COR-L47 (cell line): ENCODE data around the gene FAM174C.
A peak's percentile ranks its signal among the peaks of the same experiment; 100 is the strongest.
"Not testable (repeated sequence)": the region's sequence is repeated elsewhere in the genome, so short reads cannot be mapped to it uniquely, and the experiment has no call there.

Source experiments
- DNase-seq: peaks from one replicate; lab custom pipeline; 2025; lab: John Stamatoyannopoulos, UW

Gene FAM174C

DNA sequence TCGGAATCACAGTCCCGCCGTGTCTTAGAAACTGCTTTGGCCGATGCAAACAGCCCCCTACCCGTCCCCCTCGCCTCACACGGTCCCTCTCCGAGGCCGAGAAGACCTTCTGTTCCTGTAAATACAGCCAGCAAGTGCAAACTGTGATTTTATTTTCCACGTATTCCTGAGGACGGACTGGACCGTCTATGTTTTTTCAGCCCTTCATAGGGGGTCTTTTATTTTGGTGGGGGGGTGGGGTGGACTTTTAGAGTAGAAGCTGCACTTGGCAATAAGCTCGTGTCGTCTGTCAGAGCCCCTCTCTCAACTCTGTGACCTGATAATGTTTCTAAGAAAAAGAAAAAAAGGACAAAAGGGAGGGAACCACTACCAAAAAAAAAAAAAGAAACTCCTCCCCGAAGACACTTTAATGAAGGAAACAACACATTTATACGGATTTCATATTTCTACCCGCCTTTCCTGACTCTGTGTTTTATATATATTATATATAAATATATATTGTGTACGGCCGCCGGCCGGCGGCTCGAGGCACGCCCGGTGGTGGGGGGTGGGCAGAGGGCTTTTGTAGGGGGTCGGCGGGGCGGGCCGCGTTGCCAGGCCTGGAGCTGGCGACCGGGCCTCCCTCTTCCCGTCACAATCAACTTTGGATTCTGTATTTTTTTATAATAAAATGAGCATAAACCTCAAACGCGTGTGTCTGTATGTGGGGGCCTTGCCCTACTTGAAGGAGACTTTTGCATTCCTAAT lies 25.6 kb downstream of the FAM174C start:
- DNase-seq, result no peak

DNA sequence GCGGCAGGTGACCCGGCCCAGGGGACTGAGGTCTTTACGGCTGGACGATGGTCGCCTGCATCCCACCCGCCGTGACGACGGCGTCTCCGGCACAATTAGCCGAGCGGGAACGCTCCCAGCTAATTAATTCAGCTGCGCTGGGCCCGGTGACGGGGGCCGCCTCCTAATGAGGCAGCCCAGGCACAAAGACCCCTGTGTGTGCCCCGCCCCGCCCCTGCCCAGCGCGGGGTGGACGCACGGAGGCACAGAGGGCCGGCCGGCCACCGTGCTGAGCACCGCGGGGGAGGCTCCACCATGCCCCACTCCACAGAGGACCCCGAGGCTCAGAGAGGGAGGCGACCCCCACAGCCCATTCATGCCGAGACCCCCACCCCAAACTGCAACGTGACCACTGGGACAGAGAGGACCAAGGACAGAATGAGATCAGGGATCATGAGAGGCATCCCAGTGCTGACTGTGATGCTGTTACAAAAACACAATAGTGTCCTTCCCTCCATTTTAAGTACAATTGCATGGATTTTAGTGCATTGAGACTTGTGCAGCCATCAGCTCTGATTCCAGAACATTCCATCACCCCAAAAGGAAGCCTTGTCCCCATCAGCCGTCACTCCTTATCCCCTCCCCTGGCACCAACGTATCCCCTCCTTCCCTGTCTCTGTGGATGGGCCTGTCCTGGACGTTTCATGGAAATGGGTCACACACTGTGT lies 27.4 kb downstream of the FAM174C start:
- no peak for DNase-seq

DNA sequence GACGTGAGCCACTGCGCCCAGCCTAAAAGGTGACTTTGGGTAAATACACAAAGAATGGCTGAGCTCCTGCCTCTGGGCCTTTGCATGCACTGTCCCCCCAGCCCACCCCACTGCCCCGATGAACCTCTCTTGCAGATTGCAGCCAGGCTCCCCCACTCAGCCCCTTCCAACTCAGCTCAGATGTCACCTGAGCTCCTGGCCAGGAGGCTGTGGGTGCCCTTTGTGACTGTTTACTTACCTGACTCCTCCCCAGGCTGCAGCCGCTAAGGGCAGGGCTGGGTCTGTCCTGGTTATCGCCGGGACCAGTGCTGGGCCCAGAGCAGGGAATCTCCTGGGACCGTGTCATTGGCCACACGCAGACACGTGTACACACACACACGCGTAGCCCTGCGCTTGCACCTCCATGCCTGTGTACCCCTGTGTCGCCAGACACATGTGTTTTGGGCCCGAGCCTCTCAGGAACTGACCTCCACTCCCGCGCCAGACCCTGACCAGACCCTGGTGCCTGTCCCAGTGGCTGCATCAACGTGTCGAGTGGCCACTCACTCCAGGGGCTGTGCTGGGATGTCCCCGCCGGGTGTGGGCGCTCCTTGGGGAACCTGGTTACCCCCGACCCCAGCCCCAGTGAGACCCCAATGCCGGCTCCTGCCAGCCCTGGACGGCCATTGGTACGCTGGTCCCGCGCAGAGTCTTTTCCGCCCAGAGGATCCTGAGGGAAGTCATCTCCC lies 29.0 kb downstream of the FAM174C start:
- DNase-seq, result no peak

DNA sequence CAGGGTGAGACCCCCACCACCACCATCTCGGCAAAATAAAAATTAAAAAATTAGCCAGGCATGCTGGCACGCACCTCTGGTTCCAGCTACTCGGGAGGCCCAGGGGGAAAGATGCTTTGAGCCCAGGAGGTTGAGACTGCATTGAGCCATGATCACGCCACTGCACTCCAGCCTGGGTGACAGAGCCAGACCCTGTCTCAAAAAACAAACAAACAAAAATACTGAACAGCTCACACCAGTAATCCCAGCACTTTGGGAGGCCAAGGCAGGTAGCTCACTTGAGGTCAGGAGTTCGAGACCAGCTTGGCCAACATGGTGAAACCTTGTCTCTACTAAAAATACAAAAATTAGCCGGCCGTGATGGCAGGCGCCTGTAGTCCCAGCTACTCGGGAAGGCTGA lies 30.0 kb downstream of the FAM174C start:
- not testable (repeated sequence) for DNase-seq

DNA sequence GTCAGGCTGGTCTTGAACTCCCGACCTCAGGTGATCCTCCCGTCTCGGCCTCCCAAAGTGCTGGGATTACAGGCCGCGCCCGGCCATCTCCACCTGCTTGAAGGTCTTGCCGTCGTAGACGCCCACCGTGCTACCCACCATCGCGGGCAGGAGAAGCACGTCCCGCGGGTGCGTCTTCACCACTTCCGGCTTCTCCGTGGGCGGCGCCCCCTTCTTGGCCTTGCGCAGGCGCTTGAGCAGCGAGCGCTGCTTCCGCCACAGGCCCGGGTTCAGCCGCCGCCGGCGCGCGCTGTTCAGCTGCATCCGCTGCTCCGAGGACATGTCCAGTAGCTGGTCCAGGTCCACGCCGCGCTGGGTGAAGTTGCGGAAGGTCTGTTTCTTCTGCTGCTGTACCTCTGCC lies 32.0 kb downstream of the FAM174C start:
- DNase-seq, result no peak

DNA sequence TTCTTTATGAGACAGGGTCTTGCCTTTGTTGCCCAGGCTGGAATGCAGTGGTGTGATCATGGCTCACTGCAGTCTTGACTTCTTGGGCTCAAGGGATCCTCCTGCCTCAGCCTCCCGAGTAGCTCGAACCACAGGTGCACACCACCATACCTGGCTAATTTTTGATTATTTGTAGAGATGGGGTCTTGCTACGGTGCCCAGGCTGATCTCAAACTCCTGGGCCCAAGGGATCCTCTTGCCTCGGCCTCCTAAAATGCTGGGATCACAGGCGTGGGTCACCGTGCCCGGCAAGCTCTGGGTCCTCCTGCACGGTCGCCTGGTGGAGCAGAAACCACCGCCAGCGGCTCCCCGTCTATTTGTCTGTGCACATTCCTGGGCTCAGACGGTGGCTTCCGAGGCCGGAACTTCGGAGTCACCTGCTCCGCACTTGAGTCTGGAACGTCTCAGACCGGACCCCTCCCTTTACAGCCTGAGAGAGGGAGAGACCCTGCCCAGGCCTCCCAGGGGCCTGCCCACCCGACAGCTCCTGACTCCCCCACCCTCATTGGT lies 32.5 kb downstream of the FAM174C start:
- no peak for DNase-seq

DNA sequence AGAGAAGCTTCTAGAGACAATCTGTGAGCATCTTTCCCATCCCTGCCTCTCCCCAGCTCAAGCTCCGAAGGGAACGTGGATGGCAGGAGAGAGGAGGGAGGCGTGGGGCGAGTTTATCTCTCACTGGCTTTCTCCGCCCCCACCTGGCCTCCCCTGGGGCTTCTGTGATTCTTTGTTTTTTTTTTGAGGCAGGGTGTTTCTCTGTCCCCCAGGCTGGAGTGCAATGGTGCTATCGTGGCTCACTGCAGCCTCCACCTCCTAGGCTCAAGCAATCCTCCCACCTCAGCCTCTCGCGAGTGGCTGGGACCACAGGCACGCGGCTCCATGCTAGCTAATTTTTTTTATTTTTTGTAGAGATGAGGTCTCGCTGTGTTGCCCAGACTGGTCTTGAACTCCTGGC lies 33.4 kb downstream of the FAM174C start:
- no peak for DNase-seq

DNA sequence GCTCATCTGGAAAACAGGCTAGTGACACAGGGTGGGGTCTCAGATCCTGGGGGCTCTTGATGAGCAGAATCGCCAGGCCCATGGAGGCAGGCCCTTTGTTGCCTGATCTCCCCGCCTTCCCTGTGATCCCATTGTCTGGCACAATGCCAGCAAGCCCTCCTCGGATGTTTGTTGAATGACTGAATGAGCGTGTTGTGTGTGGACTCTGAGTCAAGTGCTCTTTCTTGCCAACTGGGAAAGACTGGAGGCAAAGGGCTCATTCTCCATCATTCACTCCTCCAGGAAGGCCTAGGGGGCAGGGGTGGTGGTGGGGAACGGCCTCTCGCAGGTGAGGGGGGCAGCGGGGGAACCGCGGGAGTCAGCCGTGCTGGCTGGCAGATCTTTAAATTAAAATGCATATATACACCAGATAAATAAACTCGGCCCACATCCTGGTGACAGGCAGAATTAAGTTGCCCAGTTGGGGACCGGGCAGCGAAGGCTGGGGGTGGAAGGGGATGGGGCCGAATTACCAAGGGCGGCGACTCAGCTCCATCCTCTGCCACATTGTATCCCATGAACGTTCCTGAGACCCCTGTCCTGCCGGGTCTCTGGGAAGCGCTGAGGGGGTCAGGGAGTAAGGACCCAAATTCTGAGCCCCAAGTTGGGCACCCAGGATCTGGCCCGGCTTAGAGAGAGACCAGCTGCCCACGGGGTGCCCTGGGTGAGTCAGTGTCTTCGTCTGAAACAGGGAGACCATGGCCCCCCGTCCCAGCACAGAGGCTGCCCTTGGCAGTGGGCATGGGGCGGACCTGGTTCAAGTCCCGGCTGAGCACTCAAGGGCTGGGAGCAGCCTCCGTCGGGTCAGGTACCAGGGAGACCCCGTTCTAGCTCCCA lies 34.9 kb downstream of the FAM174C start:
- DNase-seq, result no peak

DNA sequence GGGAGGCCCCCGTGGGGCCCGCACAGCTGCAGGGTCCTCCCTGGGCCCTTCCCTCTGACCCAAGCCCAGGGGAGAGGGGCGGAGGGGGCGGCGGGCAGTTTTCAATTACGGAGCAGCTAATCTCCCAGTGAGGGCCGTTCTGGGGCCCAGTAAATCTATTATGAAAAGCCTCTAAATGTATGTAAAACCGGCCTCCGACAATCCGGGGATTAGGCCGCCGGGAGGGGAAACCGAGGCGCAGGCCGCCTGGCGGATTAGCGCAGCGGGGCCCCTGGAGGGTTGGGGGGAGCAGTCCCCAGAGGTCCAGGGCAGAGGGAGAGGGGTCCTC lies 35.5 kb downstream of the FAM174C start:
- DNase-seq, result no peak

DNA sequence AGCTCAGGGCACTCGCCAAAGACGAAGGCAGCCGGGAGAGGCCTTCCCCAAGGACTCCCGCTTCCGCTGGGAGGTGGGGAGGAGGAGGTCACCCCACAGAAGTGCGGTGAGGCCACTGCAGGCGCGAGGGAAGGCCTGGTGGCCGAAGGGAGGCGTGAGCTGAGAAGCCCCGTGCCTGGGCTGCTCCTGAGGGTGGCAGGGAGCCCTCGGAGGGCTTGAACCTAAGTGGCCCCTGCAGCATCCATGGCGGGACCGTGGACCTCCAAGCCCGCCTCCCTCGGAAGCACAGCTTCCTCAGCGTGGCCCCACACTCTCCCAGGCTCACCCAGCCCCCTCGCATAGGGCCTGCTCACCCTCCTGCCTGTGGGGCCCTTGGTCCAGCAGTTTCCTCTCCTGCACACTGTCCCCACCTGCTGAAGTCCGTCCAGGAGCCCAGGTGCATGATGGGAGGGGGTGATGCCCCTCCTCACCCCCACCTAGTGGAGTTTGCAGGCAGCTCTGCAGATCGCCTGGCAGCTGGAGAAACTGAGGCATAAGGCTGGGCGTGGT lies 36.3 kb downstream of the FAM174C start:
- no peak for DNase-seq

DNA sequence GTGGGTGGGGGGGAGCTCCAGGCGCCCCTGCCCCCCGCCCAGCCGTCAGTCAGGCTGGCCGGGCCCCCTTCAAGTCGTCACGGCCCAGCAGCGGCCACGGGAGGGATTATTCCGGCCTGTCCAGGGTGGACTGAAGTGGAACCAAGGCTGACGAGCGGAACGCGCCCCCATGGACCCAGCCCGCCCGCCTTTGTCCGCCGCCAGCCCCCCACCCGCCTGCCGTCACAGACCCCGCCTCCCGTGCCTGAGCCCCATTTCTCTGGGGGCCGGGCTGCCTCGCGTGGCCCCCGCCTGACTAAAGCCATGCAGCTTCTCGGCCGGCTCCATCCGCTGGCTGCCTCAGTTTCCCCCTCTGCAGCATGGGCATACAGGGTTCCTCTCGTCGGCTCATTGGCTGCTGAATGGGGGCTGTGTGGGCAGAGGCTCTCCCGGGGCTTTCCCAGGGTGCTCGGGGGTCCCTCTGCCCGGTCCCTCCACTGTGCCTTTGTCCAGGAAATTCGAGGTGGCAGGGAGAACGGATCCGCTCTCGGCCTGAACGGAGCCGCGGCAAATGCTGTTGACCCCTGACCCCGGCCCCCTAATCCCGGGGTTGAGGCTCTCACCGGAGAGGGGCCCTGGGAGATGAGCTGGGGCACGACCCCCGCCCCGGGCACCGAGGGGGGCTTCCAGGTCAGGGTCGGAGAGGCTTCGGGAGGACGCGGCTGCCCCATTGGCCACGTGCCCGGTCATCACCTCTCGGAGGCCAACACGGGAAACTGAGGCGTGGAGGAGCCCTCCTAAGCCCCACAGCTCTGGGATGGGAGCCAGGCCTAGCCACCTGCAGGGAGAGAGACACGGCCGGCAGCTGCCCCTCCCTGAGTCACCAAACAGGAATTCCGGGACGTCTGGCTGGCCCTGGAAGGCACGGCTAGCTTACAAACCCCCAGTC lies 37.7 kb downstream of the FAM174C start:
- DNase-seq, result no peak

DNA sequence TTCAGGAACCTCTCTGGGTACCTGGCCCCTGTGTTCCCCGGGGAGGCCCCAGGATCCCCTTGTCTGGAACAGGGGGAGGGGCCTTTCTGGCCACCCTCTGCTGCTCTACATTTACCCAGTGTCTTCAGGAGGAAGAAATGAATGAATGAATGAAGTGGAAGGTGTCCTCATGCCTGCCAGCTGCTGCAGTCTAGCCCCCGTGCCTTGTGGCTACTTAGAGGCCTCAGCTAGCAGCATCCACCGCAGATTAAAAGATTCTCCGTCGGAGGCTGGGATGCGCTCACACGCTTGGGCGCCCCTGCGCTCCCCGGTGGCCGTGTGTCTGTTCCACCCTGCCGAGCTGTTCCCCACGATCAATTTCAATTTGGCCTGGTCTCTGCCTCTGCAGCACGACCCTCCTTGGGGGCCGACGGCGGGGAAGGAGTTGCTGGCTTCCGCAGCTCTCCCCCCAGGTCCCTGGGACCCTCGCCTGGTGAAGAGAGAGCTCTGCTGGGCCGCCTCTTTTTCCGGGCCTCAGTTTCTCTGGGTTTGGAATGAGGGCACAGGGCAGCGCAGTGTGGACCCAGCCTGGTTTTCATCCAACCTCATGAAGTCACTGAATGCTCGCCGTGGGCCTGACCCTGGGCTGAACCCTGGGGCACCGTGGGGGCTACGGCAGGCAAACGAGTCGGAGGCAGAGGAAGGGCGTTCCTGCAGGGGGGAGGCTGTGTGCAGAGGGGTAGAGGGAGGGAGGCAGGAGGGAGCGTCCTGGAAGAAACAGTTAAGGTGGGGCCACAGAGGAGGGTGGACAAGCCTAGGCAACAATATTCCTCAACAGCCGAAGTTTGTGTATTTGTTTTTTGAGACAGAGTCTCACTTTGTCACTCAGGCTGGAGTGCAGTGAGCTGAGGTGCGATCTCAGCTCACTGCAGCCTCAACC lies 38.6 kb downstream of the FAM174C start:
- DNase-seq, result no peak

DNA sequence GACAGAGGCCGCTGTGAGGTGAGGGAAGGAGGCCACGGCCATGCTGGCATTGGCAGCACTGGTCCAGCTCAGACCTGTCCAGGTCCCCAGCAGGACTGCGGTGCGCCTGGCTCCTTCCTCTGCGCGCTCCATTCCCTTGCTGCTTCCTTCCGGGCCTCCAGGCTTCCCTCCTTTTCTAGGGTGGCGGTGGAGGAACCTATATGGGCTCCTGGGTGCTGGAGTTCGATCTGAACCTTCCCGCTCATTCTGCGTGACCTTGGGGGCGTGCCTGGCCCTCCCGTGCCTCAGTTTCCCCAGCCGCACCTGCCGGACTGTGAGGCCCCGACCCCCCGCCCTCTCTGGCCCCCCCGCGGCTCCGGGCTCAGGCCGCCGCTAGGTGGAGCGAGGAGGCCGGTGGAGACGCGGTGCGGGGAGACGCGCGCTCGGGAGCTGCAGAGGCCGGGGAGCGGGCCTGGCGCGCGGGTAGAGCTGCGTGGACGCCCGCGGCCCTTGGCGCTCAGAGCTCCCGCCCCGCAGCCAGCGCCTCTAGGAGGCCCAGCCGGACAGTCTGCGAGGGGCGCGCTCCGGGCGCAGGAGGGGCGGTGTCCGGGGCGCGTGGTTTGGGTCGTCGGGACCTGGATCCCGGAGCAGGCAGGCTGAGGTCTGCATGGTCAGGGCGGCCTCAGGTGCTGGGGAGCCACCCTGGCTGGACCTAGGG lies 40.3 kb downstream of the FAM174C start:
- DNase-seq, result peak; percentile 42

DNA sequence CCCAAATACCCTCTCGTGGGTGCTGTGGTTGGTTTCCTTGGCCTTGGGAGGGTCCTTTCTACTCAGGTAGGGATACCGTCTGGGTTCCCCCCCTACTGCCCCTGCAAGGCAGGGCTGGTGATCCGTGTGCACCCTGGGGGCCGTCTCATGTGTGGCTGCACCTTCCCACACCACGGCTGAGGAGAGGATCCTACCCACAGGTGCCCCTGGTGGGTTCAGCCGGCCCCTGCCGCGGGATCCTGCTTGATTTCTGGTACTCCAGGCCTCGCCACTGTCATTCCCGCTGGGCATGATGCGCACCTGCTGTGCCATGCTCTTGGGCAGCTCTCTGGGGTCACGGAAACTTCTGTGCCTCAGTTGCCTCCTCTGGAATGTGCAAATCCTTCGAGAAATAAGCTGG lies 41.1 kb downstream of the FAM174C start:
- DNase-seq, result no peak

DNA sequence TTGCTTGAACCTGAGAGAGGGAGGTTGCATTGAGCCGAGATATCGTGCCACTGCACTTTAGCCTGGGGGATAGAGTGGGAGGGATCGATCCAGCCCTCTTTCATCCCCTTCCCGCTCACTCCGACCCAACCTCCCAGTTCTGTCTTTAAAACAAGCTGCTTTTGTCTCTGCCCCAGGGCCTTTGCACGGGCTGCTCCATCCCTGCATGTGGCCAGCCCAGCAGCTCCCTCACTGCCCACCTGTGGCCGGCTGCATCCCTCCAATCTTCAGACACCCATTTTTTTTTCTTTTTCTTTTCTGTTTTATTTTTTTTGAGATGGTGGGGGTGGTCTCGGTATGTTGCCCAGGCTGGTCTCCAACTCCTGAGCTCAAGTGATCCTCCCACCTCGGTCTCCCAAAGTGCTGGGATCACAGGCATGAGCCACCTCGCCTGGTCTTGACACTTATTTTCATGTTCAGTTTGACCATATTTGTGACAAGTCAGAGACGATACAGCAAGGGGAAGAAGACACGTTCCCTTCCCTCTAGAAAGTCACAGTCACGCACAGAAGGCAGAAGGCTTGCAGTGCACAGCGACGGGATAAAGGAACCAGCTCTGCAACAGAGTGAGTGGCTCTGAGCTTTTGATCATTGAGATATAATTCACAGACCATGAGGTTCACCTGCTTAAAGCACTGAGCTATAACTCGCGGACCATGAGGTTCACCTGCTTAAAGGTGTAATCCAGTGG lies 42.1 kb downstream of the FAM174C start:
- DNase-seq, result no peak

DNA sequence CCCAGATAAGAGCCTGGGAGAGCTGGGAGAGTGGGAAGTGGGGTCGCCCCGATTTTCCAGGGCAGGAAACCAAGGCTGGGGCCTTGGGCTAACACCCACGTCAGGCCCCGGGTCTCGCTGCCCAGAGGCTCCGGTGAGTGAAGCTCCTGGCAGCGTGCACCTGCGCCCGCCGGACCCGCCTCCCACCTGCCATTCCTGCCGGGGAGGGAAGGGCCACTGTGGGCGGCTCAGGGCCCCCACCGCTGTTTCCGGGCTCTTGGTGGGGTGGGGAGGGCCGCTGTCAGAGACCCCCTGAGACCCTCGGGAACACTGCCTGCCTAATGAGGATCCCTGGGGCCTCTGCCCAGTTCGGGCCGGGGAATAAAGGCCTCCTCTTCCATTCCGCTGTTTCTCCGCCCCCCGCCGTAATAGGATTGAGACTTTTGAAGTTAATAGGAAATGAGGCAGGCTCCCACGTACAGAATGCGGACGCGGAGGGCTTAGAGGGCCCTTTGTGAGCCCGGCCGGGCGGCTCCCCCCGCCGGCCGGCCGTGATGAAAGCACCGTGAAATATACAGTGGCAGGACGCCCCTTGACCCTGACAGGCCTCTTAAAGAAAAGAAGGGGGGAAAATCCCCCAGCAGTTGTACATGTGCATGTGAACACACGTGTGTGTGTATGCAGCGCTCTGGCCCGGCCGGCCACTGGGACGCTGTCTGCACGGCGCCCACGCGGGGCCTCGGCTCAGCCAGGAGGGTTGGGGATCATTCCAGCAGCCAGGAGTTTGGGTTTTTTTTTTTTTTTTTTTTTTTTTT lies 43.5 kb downstream of the FAM174C start:
- no peak for DNase-seq

DNA sequence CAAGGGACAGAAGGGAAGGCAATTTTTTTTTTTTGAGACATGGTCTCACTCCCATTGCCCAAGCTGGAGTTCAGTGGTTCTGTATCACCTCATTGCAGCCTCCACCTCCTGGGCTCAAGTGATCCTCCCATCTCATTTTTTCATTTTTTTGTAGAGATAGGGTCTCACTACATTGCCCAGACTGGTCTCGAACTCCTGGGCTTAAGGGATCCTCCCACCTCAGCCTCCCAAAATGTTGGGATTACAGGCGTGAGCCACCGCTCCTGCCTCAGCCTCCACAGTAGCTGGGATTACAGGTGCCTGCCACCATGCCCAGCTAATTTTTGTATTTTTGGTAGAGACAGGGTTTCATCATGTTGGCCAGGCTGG lies 44.9 kb downstream of the FAM174C start:
- DNase-seq, result not testable (repeated sequence)
